IPS DF 19.7 (cell line): ENCODE measurements around the gene CACNG7.
A peak's percentile ranks its signal among the peaks of the same experiment; 100 is the strongest.

Experiments
- DNase-seq: peaks from one replicate; pipeline ENCODE4 v3.0.0-alpha.2; 2013; ENCODE audit warnings: low read depth, low spot score

The CACNG7 gene

GRCh38 chr19:53879140-53880081 is 29.7 kb upstream of the CACNG7 start:
- DNase-seq: no peak

GRCh38 chr19:53880711-53881481 is 28.2 kb upstream of the CACNG7 start:
- DNase-seq: no peak

GRCh38 chr19:53881482-53882390 is 27.3 kb upstream of the CACNG7 start, which contains the start of gene PRKCG:
PRKCG (plus strand) TSS chr19:53882197; CDS start chr19:53882495, 298 bp downstream.
- DNase-seq: no peak

- DNase-seq: no peak
Observed at GRCh38 chr19:53882391-53883050, 26.6 kb upstream of the CACNG7 start.

GRCh38 chr19:53883231-53883661 is 25.8 kb upstream of the CACNG7 start:
- DNase-seq: no peak

- DNase-seq: no peak
Observed at GRCh38 chr19:53883741-53884140, 25.3 kb upstream of the CACNG7 start.

- DNase-seq: no peak
Observed at GRCh38 chr19:53884256-53884655, 24.8 kb upstream of the CACNG7 start.

- DNase-seq: no peak
Observed at GRCh38 chr19:53885036-53885435, 24.0 kb upstream of the CACNG7 start.

- no peak for DNase-seq
Observed at GRCh38 chr19:53892301-53892980, 16.6 kb upstream of the CACNG7 start.

- no peak for DNase-seq
Observed at GRCh38 chr19:53892981-53893325, 16.1 kb upstream of the CACNG7 start.

- no peak for DNase-seq
Observed at GRCh38 chr19:53894707-53895106, 14.4 kb upstream of the CACNG7 start.

- no peak for DNase-seq
Observed at GRCh38 chr19:53896682-53897081, 12.4 kb upstream of the CACNG7 start.

- no peak for DNase-seq
Observed at GRCh38 chr19:53897459-53897858, 11.6 kb upstream of the CACNG7 start.

- no peak for DNase-seq
Observed at GRCh38 chr19:53898166-53898565, 10.9 kb upstream of the CACNG7 start.

- DNase-seq: peak; percentile 94
Observed at GRCh38 chr19:53898636-53899341, 10.3 kb upstream of the CACNG7 start.

- DNase-seq: no peak
Observed at GRCh38 chr19:53900191-53900860, 8.8 kb upstream of the CACNG7 start.

- DNase-seq: no peak
Observed at GRCh38 chr19:53903055-53903680, 5.9 kb upstream of the CACNG7 start.

- no peak for DNase-seq
Observed at GRCh38 chr19:53904909-53905308, 4.2 kb upstream of the CACNG7 start.

GRCh38 chr19:53905787-53906186 is 3.3 kb upstream of the CACNG7 start:
- DNase-seq: no peak
